GM23338 (cell line): ENCODE measurements around the gene RAB44. TPM values are rescaled to one million over a fixed set of nuclear protein-coding genes. Genes with fewer than 3 reads are reported as not detected.

Experiments used
- ATAC-seq: fragments of 200-7000 bp; cut with Tn5 transposase; 3 replicates; pipeline ENCODE4 v1.9.1; 2020
- DNase-seq: peaks from one replicate; pipeline ENCODE4 v3.0.0-alpha.2; 2015; ENCODE audit warnings: low spot score
- H2AFZ ChIP-seq: fragments of 200-600 bp; sonication (generic); 2 replicates; pipeline ENCODE4 v1.8.0; 2016; ENCODE audit warnings: antibody characterized with exemption, mild to moderate bottlenecking, moderate library complexity
- H3F3A ChIP-seq: fragments of 200-600 bp; sonication (generic); replicated peaks from 2 replicates; pipeline ENCODE4 v1.8.0; 2017; ENCODE audit warnings: antibody characterized with exemption, mixed run types, low read depth
- H3K27ac ChIP-seq: fragments of 200-600 bp; sonication (generic); 2 replicates; pipeline ENCODE4 v1.6.1; 2016; ENCODE audit warnings: low read depth
- H3K27me3 ChIP-seq: fragments of 200-600 bp; sonication (generic); 2 replicates; pipeline ENCODE4 v1.8.0; 2016; ENCODE audit warnings: mild to moderate bottlenecking, mixed run types, moderate library complexity; ENCODE audit not compliant: insufficient read depth
- H3K36me3 ChIP-seq: fragments of 200-600 bp; sonication (generic); 2 replicates; pipeline ENCODE4 v1.8.0; 2016; ENCODE audit warnings: mild to moderate bottlenecking; ENCODE audit not compliant: insufficient read depth
- H3K4me1 ChIP-seq: fragments of 200-600 bp; sonication (generic); 2 replicates; pipeline ENCODE4 v1.8.0; 2016; ENCODE audit warnings: mild to moderate bottlenecking, moderate library complexity; ENCODE audit not compliant: insufficient read depth
- H3K4me2 ChIP-seq: fragments of 200-600 bp; sonication (generic); 2 replicates; pipeline ENCODE4 v1.7.1; 2017; ENCODE audit warnings: mixed run types
- H3K4me3 ChIP-seq: fragments of 200-600 bp; sonication (generic); 2 replicates; pipeline ENCODE4 v1.6.1; 2016; ENCODE audit warnings: mixed run types
- H3K79me2 ChIP-seq: fragments of 200-600 bp; sonication (generic); replicated peaks from 2 replicates; pipeline ENCODE4 v1.8.0; 2017; ENCODE audit warnings: mild to moderate bottlenecking; ENCODE audit not compliant: insufficient read depth
- H3K9me2 ChIP-seq: fragments of 200-600 bp; sonication (generic); 2 replicates; pipeline ENCODE4 v1.8.0; 2017; ENCODE audit not compliant: insufficient read depth
- H4K20me1 ChIP-seq: fragments of 200-600 bp; sonication (generic); replicated peaks from 2 replicates; pipeline ENCODE4 v1.8.0; 2017; ENCODE audit warnings: mild to moderate bottlenecking; ENCODE audit not compliant: insufficient read depth
- H3K27ac Mint-ChIP-seq: 2 replicates; pipeline ENCODE4 v1.8.0; 2020; ENCODE audit warnings: inconsistent platforms, mild to moderate bottlenecking, moderate library complexity, mixed read lengths
- H3K27me3 Mint-ChIP-seq: 3 replicates; pipeline ENCODE4 v1.8.0; 2022; ENCODE audit warnings: low read depth, mild to moderate bottlenecking, moderate library complexity, mixed read lengths, inconsistent platforms; ENCODE audit not compliant: insufficient read depth, poor library complexity
- H3K36me3 Mint-ChIP-seq: 3 replicates; pipeline ENCODE4 v1.8.0; 2021; ENCODE audit warnings: low read depth, mild to moderate bottlenecking, inconsistent platforms, moderate library complexity, mixed read lengths
- H3K4me1 Mint-ChIP-seq: 3 replicates; pipeline ENCODE4 v1.8.0; 2020; ENCODE audit warnings: mild to moderate bottlenecking, inconsistent platforms, mixed read lengths
- H3K4me3 Mint-ChIP-seq: 3 replicates; pipeline ENCODE4 v1.8.0; 2021; ENCODE audit warnings: moderate library complexity, mild to moderate bottlenecking, inconsistent platforms, mixed read lengths
- H3K9me3 Mint-ChIP-seq: 3 replicates; pipeline ENCODE4 v1.8.0; 2020; ENCODE audit warnings: moderate library complexity, mild to moderate bottlenecking, inconsistent platforms, mixed read lengths
- CTCF ChIP-seq, 2 experiments: fragments of 200-600 bp in 1 of 2; sonication (generic) in 1 of 2; conservative IDR thresholded peaks; 2 replicates each; pipeline versions ENCODE4 v1.5.1 to v1.6.1; 2016 to 2017; ENCODE audit warnings: antibody characterized with exemption in 2 of 2, low read depth in 2 of 2, mild to moderate bottlenecking in 2 of 2, moderate library complexity in 1 of 2
- EZH2phosphoT487 ChIP-seq: fragments of 200-600 bp; sonication (generic); IDR thresholded peaks from one replicate; pipeline ENCODE4 v1.8.1; 2018; ENCODE audit warnings: antibody characterized with exemption; ENCODE audit not compliant: unreplicated experiment
- JUNB ChIP-seq: IDR thresholded peaks from one replicate; pipeline ENCODE4 v1.6.1; 2016; ENCODE audit warnings: antibody characterized with exemption; ENCODE audit not compliant: unreplicated experiment
- NANOG ChIP-seq: IDR thresholded peaks from 2 replicates; pipeline ENCODE4 v1.6.1; 2016; ENCODE audit warnings: antibody characterized with exemption, borderline replicate concordance
- POLR2AphosphoS5 ChIP-seq: IDR thresholded peaks from 2 replicates; pipeline ENCODE4 v1.6.1; 2016; ENCODE audit warnings: antibody characterized with exemption, low read depth
- REST ChIP-seq: IDR thresholded peaks from one replicate; pipeline ENCODE4 v1.6.1; 2018; ENCODE audit warnings: antibody characterized with exemption; ENCODE audit not compliant: unreplicated experiment
- STAT1 ChIP-seq: IDR thresholded peaks from one replicate; pipeline ENCODE4 v1.6.1; 2016; ENCODE audit warnings: antibody characterized with exemption; ENCODE audit not compliant: unreplicated experiment
- ZNF114 ChIP-seq: fragments of 250-450 bp; sonication (Bioruptor Pico); IDR thresholded peaks from 2 replicates; pipeline ENCODE4 v1.5.0; 2020; ENCODE audit warnings: mild to moderate bottlenecking, moderate library complexity
- ZNF331 ChIP-seq: fragments of 250-450 bp; sonication (Bioruptor Pico); IDR thresholded peaks from 2 replicates; pipeline ENCODE4 v1.5.0; 2020; ENCODE audit warnings: low read depth, mild to moderate bottlenecking, moderate library complexity
- ZNF462 ChIP-seq: fragments of 250-450 bp; sonication (Bioruptor Pico); IDR thresholded peaks from 2 replicates; pipeline ENCODE4 v1.5.0; 2020; ENCODE audit warnings: mild to moderate bottlenecking, moderate library complexity
- polyA plus RNA-seq: library from polyadenylated mRNA; unstranded; fragments of >200 nt; fragmentation: Nextera tagmentation; extraction: Ambion mirVana; gene quantifications from 2 replicates; pipeline ENCODE4 v1.2.1, GENCODE V29; 2016
- total RNA-seq: library from RNA; depleted of rRNA; stranded (reverse); fragments of >200 nt; shearing (Covaris generic); gene quantifications from 2 replicates; pipeline ENCODE4 v1.2.3, GENCODE V29; 2014
- TF ChIP-seq, protein P1 (sequence below): IDR thresholded peaks from 2 replicates; pipeline ENCODE4 v1.6.1; 2016; ENCODE audit warnings: antibody characterized with exemption

RAB44 gene
- total and polyA plus RNA-seq, 2 experiments from 2014 or later, result not detected

DNA sequence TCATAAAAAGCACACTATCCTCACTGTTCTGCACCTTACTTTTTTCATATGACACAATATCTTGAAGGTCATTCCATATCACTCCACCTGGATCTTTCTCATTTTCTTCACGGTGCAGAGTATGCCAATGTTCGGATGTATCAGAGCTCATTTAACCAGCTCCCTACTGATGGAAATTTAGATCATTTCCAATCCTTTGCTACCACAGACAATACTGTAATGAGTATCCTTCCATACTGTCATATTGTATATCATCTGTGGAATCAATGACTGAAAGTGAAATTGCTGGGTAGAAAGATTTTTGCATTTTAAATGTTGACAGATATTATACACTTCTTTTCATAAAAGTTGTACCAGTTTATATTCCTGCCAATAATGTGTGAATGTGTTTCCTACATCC is 2.2 kb upstream of the RAB44 start (continued):
- TF ChIP-seq ZNF462 (CRISPR knock-in tag) (no peak), EZH2phosphoT487 (no peak), CTCF (conservative IDR thresholded peaks at IDR 0.05; ENCODE audit: low read depth in 2 of 2) (no peak)

- Histone ChIP-seq H3K4me3 (no peak overlapping the region), H3K4me1 (no peaks in the 10 kb centered on the region), H3K4me2 (no peak overlapping the region), H3F3A (no peaks in the 10 kb centered on the region), H4K20me1 (no peaks in the 10 kb centered on the region), H3K27me3 (no peaks in the 10 kb centered on the region), H3K27ac (no peak overlapping the region), H3K79me2 (no peaks in the 10 kb centered on the region), H2AFZ (no peak overlapping the region), H3K9me2 (no peaks in the 10 kb centered on the region), H3K36me3 (no peaks in the 10 kb centered on the region)
- TF ChIP-seq ZNF114 (CRISPR knock-in tag) (no peak), NANOG (no peak), STAT1 (no peak), EZH2phosphoT487 (no peak), ZNF331 (CRISPR knock-in tag) (no peak), POLR2AphosphoS5 (no peak), REST (no peak), JUNB (no peak), CTCF (conservative IDR thresholded peaks at IDR 0.05; ENCODE audit: low read depth in 2 of 2) (no peak)
- TF ChIP-seq, protein P1, sequence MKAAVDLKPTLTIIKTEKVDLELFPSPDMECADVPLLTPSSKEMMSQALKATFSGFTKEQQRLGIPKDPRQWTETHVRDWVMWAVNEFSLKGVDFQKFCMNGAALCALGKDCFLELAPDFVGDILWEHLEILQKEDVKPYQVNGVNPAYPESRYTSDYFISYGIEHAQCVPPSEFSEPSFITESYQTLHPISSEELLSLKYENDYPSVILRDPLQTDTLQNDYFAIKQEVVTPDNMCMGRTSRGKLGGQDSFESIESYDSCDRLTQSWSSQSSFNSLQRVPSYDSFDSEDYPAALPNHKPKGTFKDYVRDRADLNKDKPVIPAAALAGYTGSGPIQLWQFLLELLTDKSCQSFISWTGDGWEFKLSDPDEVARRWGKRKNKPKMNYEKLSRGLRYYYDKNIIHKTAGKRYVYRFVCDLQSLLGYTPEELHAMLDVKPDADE, result no peak
- Mint-ChIP-seq H3K4me1 (peaks cover 2% of the 10 kb centered on the region; the same call in 2 of the 3 replicates), H3K27me3 (peaks cover 1% of the 10 kb centered on the region), H3K27ac (no peak overlapping the region), H3K36me3 (no peaks in the 10 kb centered on the region), H3K4me3 (no peak overlapping the region), H3K9me3 (no peaks in the 10 kb centered on the region)
- ATAC-seq, result no peak
- no peak for DNase-seq
These were observed 570 bp downstream of the RAB44 start for GRCh38 chr6:36698196-36698595.
